ENCODE results near the gene FGFBP3.

Gene FGFBP3, protein sequence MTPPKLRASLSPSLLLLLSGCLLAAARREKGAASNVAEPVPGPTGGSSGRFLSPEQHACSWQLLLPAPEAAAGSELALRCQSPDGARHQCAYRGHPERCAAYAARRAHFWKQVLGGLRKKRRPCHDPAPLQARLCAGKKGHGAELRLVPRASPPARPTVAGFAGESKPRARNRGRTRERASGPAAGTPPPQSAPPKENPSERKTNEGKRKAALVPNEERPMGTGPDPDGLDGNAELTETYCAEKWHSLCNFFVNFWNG

GRCh38 chr10:91909117-91909677, at the start of gene FGFBP3:
Gene FGFBP3, minus strand, starts transcription at chr10:91909486. Its CDS starts 517 bp downstream, at chr10:91908969.
- DNase-seq = peak; percentile 53 to 63

DNA sequence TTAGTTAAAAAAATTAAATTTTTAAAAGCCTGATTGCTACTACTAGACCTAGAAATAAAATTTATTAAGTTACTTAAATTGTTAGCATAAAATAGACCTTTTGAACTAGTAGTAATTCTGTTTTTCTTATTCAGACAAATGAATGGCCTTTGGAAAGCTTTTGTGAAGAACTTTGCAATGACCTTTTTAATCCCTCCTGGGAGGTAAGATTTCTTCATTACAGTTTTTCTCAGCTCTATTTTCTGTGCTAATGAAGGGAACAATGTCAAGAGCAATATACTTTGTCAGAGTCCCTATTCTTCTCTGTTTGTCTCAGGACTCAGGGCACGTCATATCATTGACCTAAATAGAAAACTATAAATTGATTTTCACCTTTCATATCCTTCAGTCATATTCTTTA, 47.8 kb upstream of the FGFBP3 start:
- no peak for DNase-seq

DNA sequence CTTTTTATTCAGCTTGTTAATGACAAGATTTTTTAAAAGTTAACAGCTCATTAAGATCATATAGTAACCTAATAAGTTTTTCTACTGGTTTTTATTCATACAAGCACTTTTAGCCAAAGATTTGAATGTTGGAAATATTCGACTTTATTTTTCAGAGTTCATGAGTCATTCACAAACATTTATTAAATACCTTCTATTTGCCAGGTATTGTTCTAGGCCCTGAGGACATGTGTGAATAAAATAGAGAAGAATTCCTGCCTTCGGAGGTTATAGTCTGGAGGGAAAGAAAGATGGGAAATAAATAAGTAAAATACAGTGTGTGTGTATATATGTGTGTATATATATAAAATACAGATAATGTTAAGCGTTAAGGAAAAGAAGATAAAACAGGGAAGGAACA, 45.8 kb upstream of the FGFBP3 start:
- DNase-seq = no peak

GRCh38 chr10:91953600-91954160, 44.4 kb upstream of the FGFBP3 start:
- no peak for DNase-seq

DNA sequence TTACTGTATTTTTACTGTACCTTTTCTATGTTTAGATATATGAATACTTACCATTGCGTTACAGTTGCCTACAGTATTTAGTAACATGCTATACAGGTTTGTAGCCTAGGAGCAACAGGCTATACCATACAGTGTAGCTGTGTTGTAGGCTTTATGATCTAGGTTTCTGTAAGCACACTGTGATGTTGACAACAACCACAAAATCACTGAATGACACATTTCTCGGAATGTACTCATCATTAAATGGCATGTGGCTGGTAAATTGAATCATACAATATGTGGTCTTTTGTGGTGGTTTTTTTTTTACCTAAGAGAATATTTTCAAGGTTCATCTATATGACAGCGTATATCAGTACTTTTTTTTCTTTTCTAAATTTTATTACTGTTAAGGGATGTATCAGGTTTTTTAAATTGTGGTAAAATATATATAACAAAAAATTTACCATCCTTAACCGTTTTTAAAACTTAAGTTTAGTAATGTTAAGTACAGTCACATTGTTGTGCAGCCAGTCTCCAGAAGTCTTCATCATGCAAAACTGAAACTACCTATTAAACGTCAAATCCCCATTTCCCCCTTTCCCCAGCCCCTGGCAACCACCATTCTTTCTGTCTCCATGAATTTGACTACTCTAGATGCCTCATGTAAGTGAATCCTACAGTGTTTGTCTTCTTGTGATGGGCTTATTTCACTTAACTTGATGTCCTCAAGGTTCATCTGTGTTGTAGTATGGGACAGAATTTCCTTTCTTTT, 35.8 kb upstream of the FGFBP3 start:
- no peak for DNase-seq

DNA sequence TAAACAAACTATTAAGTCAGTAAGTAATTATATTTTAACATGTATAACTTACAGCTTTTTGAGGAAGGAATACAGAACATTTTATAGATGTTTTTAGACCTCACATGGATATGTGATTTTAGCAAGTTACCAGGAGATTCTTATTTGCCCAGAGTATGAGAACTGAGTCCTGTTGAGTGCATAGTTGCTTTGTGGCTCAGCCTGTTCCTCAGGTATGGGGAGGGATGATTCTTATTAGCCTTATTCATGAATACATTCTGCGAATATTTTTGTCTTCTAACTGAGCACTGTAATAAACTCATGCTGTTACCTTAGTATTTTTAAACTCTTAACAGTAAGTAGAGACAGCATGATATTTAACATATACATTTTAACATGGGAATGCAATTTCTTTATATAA, 32.1 kb upstream of the FGFBP3 start:
- no peak for DNase-seq

- DNase-seq = no peak
These were observed 30.4 kb upstream of the FGFBP3 start for GRCh38 chr10:91939653-91940052.

- no peak for DNase-seq
These were observed 26.6 kb upstream of the FGFBP3 start for GRCh38 chr10:91935886-91936285.

GRCh38 chr10:91932737-91933136, 23.5 kb upstream of the FGFBP3 start:
- DNase-seq = no peak

DNA sequence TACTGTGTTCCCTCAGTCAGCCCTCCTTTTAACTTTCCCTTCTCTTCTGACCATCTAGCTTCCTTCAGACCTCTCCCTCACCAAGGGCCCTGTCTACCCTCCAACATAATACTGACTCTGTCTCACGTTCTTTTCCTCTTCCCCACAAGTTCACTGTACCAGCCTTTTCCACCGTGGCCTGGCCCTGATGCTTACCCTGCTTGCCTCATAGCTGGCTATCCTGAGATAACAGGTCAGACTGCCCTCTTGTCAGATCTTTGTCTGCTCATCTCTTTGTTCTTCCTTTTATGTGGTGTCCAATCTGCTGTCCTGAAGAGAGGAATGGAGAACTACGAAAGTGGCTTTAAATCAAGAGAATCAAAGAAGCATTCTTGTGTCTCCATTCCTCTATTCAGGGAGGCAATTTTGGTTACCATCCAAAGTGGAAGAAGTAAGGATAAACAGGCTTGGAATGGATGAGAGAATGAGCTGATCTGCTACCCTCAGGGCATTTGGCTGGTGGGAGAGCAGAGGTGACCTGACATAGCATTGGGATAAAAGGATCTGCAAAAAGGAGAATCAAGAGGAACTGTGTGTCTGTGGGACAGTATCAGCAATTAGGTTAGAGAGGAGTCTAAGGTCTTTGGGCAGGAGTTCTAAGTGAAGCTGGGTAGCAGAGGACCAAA, 22.4 kb upstream of the FGFBP3 start:
- DNase-seq = no peak

DNA sequence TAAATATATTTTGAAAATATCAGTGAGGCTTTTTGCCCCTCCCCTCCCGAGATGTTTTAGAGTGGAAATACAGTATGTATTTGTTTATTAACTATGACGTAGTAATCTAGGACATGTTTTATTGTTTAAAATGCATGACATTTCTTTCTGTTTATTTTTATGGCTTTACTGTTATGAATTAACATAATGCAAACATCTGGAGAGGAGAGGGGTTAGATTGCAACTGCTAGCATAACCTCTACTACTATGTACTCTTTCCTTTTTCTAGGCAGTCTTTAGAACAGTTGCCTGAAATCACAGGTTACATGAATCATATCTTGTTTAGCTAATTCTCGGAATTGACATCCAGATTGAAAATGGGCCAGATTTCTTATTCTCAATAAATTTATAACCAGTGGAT, 21.7 kb upstream of the FGFBP3 start:
- DNase-seq = no peak

DNA sequence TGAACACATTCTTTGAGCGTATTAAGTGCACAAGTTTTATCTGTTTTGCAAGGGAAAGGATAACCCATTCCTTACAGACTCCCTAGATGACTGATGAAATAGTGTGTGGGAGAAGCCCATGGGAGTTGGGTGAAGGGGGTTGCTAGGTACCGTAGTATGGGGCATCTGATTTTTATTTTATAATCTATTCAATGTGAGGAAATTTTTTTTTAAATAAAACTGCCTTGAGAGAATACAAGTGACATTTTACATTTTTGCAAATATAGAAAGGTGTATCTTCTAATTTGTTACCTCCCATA, 15.7 kb upstream of the FGFBP3 start:
- DNase-seq = no peak

GRCh38 chr10:91924212-91925021, 15.1 kb upstream of the FGFBP3 start:
- DNase-seq = no peak

DNA sequence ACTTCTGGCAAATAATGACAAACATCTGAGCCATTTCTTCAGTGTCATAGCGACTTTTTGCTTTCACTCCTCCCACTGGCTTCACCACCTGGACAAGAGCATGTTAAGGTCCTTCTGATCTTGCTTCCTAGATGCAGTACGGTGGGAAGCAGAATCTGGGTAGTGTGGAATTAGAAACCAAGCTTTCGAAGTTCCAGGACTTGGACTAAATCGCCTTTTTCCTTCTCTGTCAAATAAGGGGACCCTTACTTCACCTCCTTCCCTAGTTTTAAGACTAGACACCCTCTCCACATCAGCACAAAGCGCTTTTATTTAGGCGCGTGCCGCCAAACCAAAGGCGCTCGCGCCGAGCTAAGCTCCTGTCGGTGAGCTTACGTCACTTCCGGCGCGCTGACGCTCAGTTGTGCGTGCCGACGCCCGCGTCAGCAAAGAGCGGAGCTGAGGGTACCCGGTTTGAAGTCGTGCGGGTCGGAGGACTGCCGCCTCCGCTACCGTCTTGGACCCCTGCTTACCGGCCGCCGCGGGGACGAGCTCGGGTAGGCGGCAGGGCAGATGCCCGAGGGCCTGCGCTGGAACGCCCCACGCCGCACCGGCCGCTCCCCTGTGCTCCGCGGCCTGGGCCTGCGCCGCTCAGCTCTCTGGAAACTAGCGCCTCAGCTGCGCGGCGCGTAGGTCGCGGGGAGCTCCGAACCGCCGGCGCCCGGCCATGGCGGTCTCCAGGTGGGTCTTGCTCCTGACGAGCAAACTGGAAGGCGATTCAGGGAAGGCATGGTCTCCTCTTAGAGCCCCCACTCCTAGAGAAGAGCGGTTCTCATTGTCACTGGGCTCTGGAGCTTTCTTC, 14.3 kb upstream of the FGFBP3 start, which contains the start of gene BTAF1:
TSS of gene BTAF1 (plus strand) at position 400 of the 841 bp plus-strand sequence. CDS start at position 707, 307 bp downstream.
- peak; percentile 86 to 91 for DNase-seq

- DNase-seq = no peak
These were observed 10.4 kb upstream of the FGFBP3 start for GRCh38 chr10:91919651-91920050.

DNA sequence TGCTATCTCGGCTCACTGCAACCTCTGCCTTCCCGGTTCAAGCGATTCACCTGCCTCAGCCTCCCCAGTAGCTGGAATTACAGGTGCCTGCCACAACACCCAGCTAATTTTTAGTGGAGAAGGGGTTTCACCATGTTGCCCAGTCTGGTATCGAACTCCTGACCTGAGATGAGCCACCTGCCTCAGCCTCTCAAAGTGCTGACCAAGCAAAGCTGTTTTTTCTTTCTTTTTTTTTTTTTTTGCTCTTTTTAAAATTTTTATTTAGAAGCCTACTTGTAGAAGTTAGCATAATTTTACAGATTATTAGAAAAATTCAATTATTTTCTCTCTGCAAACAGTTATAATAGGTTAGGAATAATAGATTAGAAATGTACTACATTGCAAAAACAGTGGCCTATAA, 1.2 kb upstream of the FGFBP3 start:
- DNase-seq = no peak

DNA sequence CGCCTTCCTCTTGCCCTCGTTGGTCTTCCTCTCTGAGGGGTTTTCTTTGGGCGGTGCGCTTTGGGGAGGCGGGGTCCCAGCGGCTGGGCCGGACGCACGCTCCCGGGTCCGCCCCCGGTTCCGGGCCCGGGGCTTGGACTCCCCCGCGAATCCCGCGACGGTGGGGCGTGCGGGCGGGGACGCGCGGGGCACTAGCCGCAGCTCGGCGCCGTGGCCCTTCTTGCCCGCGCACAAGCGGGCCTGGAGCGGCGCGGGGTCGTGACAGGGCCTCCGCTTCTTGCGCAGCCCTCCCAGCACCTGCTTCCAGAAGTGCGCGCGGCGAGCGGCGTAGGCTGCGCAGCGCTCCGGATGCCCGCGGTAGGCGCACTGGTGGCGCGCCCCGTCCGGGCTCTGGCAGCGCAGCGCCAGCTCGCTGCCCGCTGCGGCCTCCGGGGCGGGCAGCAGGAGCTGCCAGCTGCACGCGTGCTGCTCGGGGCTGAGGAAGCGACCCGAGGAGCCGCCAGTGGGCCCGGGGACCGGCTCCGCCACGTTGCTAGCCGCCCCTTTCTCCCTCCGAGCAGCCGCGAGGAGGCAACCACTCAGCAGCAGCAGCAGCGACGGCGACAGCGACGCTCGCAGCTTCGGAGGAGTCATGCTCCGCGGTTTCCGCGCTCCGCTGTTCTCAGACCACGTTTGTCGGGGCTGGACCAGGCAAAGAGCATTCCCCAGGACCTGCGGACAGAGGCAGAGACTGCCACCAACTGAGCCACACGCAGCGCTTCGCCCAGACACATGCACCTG, 759 bp downstream of the FGFBP3 start:
- DNase-seq = peak; percentile 79 to 80

DNA sequence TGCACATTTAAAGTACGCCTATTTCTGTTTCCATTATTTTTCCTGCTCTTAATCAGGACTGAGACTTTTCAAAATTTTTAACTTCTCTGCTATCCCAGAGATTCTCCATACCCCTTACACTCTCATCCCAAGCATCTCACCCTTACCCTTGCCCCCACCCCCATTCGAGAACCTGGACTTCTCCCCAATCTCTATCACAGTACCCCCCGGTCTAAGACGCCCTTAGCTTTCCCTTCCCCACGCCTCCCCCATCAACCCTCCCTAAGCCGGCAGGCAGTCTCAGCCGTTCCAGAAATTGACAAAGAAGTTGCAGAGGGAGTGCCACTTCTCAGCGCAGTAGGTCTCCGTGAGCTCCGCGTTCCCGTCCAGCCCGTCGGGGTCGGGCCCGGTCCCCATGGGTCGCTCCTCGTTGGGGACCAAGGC, 1.4 kb downstream of the FGFBP3 start:
- DNase-seq = no peak

- no peak for DNase-seq
These were observed 2.2 kb downstream of the FGFBP3 start for GRCh38 chr10:91907033-91907594.
